Femur (tissue), 1 donor: ENCODE measurements around the gene NUP210L.
"Not testable (repeated sequence)": the region's sequence is repeated elsewhere in the genome, so short reads cannot be mapped to it uniquely, and the experiment has no call there.

Experiments
- DNase-seq: peaks from one replicate; pipeline ENCODE4 v3.0.0-alpha.2; 2017

Gene NUP210L

DNA sequence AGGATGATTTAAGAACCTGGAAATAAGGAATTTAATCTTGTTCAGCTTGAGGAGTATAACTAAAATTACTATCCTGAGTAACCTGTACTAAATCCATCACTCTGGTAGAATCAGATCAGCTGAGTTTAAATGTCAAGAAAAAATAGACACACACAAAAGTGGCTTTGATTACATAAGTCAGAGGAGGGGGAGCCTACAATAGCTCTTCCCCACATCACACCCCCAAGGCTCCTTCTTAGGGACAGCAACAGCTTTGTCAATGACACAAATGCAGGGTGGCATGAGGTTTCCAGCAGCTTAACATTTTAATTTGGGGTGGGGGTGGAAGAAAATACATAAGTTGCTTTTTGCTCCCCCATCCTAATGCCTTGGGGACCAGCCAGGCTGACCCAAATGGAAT lies 12.6 kb upstream of the NUP210L start:
- DNase-seq: no peak

DNA sequence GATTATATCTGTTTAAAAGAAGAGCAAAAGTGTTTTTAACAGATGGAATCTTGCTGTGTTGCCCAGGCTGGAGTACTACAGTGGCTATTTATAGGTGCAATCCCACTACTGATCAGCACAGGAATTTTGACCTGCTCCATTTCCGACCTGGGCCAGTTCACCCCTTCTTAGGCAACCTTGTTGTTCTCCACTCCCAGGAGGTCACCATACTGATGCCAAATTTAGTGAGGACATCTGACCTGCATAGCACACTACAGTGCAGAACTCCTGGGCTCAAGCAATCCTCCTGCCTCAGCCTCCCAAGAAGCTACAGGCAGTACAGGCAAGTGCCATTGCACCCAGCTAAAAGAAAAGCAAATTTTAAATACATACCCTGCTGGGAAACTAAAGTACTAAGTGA lies 11.3 kb upstream of the NUP210L start:
- no peak for DNase-seq

DNA sequence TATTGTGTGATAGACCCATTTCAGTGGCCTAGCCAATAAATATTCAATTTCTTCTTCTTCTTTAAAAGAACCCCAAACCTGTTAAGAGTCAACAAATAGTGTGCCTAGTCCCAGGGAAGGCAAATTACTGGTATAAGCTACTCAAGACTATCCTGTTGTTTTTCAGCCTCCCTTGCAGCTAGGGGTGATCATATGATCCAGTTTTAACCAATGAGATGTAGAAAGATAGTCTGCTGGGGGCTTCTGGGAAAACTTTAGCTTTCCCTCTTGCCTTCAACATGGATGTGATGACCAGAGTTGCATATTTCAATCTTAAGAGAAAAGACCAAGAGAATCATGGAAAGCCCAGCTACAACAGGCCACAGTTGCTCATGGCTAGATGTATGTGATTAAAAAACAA lies 4.7 kb upstream of the NUP210L start:
- DNase-seq: no peak

DNA sequence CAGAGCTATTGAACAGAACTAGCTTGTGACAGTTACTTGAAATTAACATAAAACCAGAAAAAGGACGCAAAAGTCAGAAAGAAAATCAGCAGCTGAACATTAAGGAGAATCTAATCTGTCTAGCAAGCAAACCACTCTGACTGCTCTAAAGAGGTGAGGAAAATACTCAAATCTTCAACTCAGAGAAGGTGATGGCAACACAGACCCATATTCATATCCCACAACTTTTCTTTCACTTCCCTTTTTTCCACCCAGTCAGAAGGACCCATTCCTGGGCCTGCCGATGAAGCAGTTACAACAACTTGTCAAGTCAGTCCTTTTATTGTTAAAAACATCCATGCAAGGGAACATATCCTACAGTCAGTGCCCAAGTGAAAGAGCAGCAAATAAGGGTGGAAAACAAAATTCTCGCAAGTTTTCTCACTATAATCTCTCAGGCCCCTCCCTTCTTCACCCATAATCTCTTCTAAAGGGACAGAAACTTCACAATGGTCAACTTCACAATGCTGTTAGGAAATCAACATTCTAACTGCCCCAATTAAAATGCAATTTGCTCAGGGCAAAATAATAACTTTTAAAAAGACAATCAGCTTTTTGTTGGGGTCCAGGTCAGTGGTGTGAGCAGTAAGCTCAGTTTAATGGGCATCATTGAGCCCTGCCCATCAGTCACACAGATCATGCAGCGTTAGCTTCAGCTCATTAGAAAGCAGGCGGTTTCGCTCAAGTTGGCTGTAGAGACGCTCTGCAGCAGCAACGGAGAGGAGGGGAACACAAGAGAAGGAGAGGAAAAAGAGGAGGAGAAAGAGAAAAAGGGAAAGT lies 3.6 kb upstream of the NUP210L start:
- no peak for DNase-seq

DNA sequence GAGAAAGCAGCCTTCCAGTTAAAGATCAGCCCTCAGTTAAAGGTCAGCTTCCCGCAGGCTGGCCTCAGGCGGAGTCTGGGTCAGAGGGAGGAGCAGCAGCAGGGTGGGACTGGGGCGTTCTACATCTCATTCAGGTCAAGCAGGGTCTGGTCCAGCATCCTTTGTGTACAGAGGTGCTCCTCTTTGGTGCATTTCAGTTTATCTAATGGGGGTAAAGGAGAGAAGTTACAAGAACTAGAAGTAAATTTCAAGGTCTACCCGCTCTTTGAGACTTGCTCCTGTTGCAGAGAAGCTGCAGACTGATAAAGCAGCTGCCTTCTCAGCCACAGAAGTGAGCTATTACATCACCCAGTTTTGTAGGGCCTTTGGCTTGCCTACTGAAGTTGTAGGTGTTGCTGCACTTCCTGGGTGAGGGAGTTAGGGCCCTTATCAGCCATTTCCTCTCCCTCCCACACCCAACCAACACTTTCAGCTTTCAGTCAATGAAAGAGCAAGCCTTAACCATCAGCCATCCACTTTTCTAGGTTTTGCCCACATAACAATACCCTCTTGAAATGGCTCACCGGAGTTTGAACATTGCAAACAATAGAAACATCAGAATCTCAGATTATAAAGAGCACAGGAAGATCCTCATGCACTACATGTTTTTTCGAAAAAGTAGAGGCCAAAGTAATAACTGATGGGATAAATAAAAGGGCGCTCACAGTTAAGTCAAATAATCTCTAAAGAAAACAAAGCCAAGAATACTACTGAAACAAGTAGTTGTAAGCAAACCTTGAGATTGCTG lies 2.8 kb upstream of the NUP210L start:
- DNase-seq: no peak

DNA sequence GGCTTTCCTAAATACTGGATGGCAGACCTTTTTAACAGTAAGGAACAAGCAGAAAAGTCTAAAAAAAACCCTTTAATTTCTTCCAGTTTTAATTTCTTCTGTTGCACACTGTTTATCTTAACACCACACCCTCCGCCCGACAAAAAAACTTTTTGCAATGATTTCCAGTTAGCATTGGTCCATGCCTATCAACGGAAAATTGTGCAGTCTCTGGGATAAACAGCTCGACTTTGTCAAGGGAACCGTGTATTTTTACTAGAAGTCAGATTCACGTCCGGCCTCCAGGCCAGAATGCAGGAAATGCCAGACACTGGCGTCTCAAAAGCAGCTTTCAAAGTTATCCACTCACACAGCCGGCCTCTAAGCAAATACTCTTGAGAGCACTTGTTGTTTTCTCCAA lies 378 bp upstream of the NUP210L start:
- peak; percentile 70 for DNase-seq

DNA sequence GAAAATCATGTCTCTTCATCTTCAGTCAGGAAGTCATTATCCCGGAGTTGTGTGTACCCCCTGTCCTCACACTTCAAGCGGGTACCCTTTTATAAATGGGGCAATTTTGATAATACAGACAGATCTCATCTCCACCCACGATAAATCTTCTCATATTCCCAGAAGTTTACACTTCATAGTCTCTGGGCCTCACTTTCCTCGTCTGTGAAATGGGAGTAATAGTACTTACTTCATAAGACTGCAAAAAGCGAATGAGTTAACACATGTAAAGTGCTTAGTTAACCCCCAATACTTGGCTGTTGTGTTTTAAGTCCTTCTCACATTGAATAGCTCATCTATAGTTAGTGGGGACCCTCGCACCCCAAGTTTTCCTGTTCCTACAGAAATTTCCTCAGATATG lies 820 bp downstream of the NUP210L start:
- DNase-seq: no peak

DNA sequence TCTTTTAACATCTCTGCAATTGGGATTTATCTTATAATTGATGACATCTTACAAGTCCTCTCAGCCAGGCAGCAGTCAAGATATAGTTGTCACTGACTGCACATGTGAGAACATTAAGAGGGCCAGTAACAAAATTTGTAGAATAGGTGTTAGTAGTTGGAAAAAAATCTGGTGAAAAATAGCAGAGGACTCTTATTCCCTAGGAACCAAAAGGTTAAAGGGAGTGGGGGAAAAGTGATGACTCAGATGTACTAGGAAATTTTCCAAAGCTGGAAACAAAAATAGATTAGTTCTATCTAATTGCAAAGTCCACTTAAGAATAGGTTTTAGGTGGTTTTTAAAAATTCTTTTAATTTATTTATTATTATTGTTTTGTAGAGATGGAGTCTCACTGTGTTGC lies 3.6 kb downstream of the NUP210L start:
- DNase-seq: no peak

DNA sequence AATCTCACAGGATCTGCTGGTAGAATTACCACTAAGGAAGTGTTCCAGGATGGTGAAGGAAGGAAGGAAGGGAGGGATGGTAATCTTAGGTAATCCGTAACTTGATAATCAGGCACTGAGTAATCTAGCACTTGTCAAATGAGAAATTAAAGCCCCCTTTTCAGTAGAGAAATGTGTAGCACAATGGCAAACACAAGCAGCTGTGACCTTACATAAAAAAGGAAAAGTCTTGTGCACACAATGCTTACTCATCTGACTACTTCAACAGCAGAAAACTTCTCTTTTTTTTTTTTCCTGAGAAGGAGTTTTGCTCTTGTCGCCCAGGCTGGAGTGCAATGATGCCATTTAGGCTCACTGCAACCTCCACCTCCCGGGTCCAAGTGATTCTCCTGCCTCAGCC lies 6.1 kb downstream of the NUP210L start:
- DNase-seq: no peak

DNA sequence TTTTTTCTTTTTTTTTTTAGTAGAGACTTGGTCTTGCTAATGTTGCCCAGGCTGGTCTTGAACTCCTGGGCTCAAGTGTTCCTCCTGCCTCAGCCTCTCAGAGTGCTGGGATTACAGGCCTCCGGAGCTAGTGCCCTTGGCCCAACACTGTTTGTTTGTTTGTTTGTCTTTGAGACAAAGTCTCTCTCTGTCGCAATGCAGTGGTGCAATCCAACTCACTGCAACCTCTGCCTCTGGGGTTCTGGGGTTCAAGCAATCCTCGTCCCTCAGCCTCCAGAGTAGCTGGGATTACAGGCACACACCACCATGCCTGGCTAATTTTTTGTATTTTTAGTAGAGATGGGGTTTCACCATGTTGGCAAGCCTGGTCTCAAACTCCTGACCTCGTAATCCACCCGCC lies 7.4 kb downstream of the NUP210L start:
- DNase-seq: not testable (repeated sequence)

DNA sequence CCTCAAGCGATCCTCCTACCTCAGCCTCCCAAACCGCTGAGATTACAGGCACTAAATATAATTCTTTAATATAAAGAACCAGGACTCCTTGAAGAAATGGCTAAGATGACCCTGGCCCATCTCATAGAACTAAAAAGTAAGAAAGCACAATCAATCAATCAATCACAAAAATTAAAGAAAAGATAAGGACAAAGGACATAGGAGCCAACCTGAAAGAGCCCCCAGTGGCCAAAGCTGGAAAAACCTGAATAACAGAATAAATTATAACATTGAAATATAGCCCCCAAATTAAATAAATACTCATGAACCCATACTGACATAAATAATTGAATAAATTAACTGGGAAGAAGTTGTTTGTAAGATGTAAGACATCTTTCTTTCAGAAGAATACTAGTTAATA lies 8.9 kb downstream of the NUP210L start:
- DNase-seq: no peak

DNA sequence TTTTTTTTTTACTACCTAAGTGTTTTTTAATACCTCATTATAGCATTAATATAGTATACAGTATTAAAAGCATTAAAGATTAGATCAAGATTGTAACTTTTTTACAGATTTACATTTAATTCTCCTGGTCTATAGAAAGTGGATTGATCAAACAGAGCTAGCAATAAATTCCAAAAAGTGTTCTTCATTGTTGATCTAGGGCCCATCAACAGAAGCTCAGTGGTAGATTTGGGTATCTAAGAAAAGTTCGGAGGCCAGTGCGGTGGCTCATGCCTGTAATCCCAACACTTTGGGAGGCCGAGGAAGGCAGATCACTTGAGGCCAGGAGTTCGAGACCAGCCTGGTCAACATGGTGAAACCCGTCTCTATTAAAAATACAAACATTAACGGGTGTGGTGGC lies 12.5 kb downstream of the NUP210L start:
- no peak for DNase-seq

DNA sequence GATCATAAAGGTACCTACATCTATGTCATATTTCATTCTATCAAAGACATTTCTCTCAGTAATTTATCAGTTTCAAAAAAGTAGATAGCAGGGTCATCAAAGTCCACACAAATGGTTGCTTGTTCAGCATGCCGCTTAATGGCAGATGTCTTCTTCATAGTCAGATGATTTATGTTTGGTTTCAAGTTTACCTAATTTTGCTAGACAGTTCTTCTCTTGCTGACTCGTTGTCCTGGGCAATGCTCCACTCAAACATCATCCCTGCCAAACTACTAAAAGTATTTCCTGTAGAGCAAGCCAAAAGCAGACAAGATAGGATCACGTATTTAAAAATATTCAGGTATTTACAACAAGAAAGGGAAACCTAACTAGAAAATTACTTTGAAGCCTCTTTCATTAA lies 13.6 kb downstream of the NUP210L start:
- no peak for DNase-seq

DNA sequence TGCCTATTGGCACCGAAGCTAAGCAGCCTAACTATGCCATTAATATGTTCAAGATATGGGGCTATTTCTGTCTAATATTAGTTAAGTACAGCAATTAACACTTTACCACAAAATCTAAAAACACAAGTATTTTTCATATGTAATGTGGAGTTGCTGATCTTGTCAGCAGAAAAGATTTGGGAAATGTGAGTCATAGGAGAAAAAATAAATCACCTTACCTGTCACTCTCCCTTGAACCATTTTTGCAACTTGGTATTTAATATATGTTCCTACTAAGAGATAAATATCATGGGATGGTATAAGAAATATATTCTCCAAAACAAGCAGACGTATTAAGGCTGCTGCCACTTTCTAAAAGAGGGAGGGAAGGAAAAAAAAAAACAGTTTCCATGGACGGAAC lies 17.0 kb downstream of the NUP210L start:
- no peak for DNase-seq

DNA sequence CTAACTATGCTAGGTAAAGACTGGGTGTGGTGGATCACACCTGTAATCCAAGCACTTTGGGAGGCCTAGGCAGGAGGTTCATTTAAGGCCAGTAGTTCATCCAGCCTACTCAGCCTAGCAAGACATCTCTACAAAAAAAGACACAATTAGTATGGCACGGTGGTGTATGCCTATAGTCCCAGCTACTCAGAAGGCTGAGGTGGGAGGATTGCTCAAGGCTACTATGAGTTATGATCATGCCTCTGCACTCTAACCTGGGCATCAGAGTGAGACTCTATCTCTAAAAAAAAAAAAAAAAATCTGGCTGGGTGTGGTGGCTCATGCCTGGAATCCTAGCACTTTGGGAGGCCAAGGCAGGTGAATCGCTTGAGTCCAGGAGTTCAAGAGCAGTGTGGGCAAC lies 21.6 kb downstream of the NUP210L start:
- no peak for DNase-seq

DNA sequence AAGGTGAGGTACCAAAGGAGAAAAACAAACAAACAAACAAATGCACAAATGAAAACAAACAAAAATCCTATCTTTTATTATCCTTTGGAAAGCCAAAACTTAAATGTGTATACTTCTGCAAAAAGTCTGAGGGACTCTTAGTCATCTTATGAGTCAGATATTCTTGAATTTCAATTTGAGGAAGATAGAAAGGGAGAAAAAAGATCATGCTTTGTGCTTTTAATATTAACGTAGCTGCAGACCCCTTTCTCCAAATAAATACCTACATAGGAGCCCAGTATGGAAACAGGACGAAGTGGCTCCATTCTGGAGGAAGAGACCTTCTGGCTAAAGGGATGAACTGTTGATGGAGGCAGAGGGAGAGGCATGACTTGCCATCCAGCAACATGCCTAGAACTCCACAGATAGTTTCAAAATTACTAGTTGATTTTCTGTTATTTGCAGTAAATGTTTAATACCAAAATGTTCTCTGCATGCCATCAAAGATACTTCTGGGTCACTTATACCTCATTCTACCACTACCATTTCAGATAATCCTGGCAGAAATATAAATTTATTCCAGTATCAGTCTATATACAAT lies 25.4 kb downstream of the NUP210L start:
- DNase-seq: no peak

DNA sequence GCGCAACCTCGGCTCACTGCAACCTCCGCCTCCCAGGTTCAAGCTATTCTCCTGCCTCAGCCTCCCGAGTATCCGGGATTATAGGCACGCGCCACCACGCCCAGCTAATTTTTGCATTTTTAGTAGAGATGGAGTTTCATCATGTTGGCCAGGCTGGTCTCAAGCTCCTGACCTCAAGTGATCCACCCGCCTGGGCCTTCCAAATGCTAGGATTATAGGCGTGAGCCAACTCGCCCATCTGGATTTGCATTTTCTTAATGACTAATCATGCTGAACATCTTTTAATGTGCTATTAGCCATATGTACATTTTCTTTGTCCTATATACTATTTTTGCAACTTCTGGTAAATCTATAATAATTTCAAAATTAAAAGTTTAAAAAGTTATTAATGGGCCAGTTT lies 31.7 kb downstream of the NUP210L start:
- not testable (repeated sequence) for DNase-seq

DNA sequence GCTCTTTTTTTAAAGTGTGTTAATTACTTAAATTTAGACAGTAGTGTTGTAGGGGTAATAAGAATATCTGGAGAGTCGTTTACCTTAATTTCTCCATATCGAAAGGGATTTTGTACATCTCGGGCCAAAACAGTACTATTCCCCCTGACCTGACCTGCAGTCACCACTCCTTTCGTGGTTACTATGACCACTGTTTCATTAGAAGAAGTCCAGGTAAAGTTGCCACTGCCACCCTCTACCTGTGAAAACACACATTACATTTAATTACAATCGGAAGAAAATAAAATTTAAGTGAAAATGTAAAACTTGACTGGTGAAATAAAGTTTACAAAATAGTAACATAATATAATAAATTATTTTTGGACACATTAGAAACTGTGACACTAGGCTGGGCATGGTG lies 37.2 kb downstream of the NUP210L start:
- DNase-seq: no peak

DNA sequence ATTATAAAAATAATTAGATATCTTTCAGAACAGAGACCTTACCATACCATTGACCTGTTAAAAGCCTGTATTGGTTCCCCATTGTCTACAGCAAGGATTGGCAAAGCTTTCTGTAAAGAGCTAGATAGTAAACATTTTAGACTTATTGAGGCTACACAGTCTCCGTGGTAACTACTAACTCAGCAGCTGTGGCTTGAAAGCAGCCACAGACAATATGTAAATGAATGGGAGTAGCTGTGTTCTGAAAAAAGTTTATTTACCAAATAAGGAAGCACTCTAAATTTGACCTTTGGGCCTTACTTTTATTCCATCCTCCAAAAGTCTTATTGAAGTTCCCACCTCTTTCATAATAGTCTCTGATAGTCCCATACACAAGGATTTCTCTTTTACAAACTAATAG lies 39.7 kb downstream of the NUP210L start:
- no peak for DNase-seq

DNA sequence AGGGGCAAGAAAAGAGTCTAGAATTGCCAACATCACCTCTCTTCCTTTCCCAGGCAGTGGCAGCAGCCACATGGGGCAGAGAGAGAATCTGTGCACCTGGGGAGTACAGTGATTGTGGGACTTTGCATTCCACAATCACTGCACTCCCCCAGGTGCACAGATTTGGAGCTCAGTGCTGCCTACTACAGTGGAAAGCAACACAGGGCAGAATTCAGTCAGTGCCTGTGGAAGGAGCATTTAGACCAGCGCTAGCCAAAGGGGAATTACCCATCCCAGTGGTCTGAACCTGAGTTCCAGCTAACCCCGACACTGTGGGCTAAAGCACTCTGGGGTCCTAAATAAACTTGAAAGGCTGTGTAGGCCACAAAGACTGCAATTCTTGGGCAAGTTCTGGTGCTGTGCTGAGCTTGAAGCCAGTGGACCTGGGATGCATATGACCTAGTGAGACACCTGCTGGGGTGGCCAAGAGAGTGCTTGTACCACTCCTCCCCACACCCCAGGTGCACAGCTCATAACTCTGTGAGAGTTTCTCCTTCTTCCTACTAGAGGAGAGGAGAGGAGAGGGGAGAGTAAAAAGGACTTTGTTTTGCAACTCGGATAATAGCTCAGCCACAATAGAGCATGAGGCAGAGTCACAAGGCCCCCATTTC lies 50.3 kb downstream of the NUP210L start:
- DNase-seq: no peak

DNA sequence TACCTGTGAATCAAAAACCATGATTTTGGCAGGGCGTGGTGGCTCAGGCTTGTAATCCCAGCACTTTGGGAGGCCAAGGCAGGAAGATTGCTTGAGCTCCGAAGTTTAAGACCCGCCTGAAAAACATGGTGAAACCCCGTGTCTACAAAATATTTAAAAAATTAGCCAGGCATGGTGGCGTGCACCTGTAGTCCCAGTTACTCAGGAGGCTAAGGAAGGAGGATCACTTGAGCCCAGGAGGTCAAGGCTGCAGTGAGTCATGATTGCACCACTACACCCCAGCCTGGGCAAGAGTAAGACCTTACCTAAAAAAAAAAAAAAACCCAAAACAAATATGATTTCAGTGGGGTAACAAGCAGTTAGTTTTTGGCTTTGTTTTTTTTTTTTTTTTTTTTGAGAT lies 54.7 kb downstream of the NUP210L start:
- DNase-seq: not testable (repeated sequence)

DNA sequence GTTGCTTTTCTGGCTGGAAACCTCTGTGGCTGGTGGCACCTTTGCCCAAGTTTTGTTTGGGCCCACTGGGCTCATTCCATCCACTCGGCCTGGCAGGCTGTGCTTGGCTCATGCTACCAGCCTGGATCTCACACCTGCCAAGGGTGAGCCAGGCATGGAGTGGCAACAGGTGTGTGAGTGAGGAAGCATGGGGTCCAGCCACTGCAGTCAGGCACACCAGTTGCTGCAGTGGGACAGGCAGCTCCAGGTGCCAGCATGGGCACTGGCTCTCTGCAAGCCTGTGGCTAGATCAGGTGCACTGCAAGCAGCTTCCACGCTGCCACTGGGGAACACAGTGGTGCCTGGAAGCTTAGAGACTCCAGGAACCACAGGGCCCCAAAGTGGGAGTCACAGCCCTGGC lies 57.0 kb downstream of the NUP210L start:
- DNase-seq: no peak

DNA sequence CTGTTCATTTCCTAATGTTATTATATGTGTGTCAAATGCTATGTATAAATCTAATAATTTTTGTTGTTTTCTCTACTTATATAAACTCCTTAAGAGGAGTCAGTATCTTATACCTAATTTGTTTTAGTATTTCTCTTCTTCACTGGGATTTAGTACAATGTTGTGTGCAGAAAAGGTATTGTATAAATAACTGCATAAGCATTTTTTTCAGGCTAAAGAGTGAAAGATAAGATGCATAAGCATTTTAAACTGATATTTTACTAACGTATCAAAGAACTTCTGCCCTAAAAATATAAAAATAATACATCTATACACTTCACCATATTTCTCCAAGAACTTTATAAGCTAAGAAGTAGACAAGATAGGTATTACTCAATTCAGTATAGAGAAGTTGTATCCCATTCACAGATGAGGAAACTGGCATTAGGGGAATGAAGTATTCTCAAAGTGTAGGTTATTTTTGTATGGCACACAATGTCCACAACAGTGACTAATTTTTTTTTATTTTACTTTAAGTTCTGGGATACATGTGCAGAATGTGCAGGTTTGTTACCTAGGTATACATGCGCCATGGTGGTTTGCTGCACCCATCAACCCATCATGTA lies 59.3 kb downstream of the NUP210L start:
- no peak for DNase-seq
